T-helper 9 cell (primary cell): ENCODE results near the gene NNAT.
"Not testable (repeated sequence)": the region's sequence is repeated elsewhere in the genome, so short reads cannot be mapped to it uniquely, and the experiment has no call there.

Experiments
- DNase-seq: peaks from one replicate; pipeline ENCODE4 v3.0.0-alpha.2; 2020

NNAT gene

GRCh38 chr20:37542281-37542680 lies 21.2 kb downstream of the NNAT start:
- no peak for DNase-seq

DNA sequence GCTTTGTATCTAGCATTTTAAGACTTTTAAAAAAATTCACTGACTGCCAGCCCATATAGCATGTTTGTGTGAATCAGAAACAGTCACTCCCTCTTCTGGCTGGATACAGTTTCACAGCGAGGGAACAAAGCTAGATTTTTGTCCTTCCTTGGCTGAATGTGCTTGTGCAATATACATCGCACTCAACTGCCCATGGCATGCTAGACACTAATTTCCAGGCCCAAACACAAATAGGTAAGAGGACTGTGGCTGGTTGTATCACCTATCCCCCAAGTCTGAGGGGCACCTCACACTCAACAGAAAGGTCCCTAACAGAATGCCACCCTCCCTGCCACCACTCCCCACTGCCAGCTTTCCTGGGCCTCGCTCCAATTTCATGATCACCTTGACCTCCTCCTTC lies 22.8 kb downstream of the NNAT start:
- DNase-seq, result no peak

GRCh38 chr20:37544386-37544785 lies 23.3 kb downstream of the NNAT start:
- no peak for DNase-seq

GRCh38 chr20:37545516-37545915 lies 24.5 kb downstream of the NNAT start:
- DNase-seq, result no peak

DNA sequence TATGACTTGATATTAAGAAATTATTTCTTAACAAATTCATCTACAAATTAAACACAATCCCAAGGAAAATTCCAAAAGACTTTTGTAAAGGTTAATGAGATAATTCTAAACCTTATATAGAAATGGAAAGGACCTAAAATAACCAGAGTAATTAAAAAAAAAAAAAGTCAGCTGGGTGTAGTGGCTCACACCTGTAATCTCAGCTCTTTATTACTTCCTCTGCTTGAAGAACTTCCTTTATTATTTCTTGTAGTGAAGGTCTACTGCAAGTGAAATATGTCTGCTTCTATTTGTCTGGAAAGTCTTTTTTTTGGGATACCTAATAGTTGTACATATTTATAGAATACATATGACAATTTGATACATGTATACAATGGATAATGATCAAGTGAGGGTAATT lies 26.9 kb downstream of the NNAT start:
- no peak for DNase-seq

DNA sequence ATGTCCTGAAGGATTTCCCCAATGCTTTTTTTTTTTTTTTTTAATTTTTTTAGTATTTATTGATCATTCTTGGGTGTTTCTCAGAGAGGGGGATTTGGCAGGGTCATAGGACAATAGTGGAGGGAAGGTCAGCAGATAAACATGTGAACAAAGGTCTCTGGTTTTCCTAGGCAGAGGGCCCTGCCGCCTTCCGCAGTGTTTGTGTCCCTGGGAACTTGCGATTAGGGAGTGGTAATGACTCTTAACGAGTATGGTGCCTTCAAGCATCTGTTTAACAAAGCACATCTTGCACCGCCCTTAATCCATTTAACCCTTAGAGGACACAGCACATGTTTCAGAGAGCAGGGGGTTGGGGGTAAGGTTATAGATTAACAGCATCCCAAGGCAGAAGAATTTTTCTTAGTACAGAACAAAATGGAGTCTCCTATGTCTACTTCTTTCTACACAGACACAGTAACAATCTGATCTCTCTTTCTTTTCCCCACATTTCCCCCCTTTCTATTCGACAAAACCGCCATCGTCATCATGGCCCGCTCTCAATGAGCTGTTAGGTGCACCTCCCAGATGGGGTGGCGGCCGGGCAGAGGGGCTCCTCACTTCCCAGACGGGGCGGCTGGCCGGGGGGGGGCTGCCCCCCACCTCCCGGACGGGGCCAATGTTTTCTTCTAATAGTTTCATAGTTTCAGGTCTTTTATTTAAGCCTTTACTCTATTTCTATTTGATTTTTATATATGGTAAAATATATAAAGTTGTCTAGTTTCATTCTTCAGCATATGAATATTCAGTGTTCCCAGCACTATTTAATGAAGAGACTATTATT lies 29.3 kb downstream of the NNAT start:
- not testable (repeated sequence) for DNase-seq

DNA sequence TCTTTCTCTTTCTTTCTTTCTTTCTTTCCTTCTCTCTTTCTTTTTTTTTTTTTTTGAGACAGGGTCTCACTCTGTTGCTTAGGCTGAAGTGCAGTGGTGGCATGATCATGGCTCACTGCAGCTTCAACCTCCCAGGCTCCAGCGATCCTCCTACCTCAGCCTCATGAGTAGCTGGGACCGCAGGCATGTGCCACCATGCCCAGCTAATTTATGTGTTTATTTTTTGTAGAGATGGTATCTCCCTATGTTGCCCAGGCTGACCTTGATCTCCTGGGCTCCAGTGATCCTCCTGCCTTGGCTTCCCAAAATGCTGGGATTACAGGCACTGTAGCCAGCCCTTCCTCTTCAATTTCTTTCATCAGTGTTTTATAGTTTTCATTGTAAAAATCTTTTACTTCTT lies 30.6 kb downstream of the NNAT start:
- not testable (repeated sequence) for DNase-seq

DNA sequence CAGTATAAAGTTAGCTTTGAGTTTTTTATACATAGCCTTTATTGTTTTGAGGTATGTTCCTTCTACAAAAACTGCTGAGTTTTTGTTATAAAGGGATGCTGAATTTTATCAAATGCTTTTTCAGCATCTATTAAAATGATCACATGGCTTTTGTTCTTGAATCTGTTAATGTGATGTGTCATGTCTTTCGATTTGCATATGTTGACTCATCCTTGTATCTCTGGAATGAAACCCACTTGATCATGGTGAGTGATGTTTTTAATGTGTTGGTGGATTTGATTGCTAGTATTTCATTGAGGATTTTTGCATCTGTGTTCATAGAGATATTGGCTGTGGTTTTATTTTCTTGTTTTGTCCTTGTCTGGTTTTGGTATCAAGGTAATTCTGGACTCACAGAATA lies 31.4 kb downstream of the NNAT start:
- no peak for DNase-seq

- DNase-seq, result not testable (repeated sequence)
Measured at GRCh38 chr20:37554721-37555298, 33.8 kb downstream of the NNAT start.

- DNase-seq, result no peak
Measured at GRCh38 chr20:37556538-37556937, 35.5 kb downstream of the NNAT start.

GRCh38 chr20:37558306-37558705 lies 37.3 kb downstream of the NNAT start:
- DNase-seq, result no peak

DNA sequence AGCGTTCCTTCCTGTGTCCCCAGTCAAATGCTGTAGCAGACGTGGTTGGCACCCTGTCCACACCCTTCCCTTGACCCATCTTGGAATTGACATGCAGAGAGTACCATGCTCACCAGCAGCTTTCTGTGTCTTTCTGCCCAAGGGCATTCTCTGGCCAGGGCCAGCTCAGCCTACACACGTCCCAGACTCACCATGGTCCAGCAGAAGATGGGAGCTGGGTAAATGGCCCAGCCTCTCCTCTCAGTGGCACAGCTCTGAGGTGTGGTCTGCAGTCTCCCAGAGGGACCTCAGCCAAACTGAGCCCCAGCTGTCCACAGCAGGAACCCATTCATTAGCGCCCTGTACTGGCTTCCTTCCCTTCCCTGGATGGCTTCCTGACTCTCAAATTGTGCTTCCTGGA lies 37.7 kb downstream of the NNAT start:
- DNase-seq, result no peak

GRCh38 chr20:37559312-37560027 lies 38.4 kb downstream of the NNAT start:
- no peak for DNase-seq

DNA sequence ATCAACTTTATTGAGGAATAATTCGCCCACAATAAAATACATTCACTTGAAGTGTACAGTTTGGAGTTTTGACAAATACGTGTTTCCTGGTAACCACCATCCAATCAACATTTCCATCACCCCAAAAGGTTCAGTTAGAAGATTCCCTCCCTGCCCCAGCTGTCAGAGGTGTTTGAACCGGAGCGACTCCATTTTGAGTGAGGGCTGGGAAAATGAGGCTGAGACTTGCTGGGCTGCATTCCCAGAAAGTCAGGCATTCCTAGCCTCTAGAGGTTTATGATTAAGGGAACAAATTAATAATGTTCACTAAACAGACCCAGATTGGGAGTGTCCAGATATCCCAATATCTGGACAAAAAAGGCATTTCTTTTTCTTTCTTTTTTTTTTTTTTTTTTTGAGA lies 39.6 kb downstream of the NNAT start:
- no peak for DNase-seq

DNA sequence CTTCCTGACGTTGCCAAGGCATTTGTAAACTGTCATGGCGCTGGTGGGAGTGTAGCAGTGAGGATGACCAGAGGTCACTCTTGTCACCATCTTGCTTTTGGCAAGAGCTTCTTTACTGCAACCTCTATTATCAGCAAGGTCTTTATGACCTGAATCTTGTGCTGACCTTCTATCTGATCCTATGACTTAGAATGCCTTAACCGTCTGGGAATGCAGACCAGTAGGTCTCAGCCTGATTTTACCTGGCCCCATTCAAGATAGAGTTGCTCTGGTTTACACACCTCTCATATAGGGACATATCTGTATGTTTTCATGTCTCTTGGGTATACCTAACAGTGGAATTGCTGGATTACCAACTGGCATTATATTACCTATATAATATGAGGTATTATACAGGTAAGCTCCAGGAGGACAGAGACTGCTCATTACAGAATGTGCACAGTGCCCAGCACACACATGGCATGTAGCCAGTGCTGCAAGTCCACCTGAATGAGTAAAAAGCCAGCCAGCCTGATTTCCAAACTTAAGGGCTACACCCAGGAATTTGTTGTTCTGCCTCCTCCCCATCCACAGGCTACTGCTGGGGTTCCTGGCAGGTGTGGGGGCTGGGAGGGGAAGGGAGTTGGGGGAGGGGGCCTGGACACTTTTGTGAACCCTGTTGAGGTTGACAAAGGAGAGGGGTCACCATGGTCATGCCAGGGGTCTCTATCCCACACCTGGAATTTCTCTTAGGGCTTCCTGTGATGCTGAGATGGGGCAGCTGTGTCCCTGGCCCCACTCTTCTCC lies 41.8 kb downstream of the NNAT start:
- no peak for DNase-seq

GRCh38 chr20:37564016-37564387 lies 43.0 kb downstream of the NNAT start:
- no peak for DNase-seq

DNA sequence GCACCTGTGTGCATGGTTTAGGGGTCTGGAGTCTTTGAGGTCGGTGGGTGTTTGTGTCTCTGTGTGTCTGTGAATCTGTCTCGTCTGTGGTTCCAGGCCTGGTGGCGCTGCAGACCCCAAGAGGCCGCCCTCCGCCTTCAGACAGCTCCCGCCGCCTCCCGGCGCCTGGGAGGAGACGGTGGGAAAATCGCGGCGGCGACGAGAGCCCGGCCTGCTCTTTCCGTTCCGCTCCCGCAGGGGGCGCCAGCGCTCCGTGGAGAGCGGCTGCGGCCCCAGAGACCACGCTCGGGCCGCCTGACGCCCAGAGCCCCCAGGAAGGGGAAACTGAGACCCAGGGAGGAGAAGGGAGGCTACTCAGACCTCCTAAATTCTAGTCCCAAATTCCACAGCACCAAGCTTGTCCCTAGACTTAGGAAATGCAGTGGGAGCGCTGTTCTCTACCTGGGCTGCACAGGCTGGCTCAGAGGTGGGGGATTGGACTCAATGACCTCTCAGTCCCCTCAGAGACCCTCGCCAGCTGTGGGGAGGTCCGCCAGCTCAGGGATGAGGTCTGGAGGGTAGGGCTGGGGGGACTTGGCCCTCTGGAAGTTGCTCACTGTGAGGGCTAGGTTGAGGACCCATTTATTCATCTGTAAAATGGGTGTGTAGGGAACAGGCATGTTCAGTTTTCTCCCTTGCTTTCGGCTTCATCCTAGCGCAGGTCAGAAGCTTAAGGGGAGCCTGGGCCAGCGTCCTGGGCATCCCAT lies 43.5 kb downstream of the NNAT start:
- DNase-seq, result peak; percentile 26

- DNase-seq, result no peak
Measured at GRCh38 chr20:37565134-37565811, 44.2 kb downstream of the NNAT start.

GRCh38 chr20:37566590-37567330 lies 45.7 kb downstream of the NNAT start:
- DNase-seq, result no peak

GRCh38 chr20:37567331-37567665 lies 46.2 kb downstream of the NNAT start:
- no peak for DNase-seq
